Fibroblast of lung (primary cell): ENCODE measurements around the gene EYA3.

Source experiments
- EZH2 ChIP-seq: IDR thresholded peaks from 2 replicates; pipeline ENCODE4 v1.5.1; 2012; ENCODE audit warnings: low read length, control low read depth, mild to moderate bottlenecking; ENCODE audit errors: missing control alignments
- TF ChIP-seq, protein P1 (sequence below), 2 donors: IDR thresholded peaks in 1 of 2; conservative IDR thresholded peaks in 1 of 2; 1 replicate in 1 of 2; 2 replicates in 1 of 2; pipeline ENCODE4 v1.5.1; 2011 to 2012; ENCODE audit warnings: low read length in 2 of 2, control low read depth in 1 of 2, inconsistent platforms in 1 of 2, low read depth in 1 of 2, mild to moderate bottlenecking in 1 of 2

GRCh38 chr1:27954186-27954585, 134.2 kb downstream of the EYA3 start:
- TF ChIP-seq, protein P1, sequence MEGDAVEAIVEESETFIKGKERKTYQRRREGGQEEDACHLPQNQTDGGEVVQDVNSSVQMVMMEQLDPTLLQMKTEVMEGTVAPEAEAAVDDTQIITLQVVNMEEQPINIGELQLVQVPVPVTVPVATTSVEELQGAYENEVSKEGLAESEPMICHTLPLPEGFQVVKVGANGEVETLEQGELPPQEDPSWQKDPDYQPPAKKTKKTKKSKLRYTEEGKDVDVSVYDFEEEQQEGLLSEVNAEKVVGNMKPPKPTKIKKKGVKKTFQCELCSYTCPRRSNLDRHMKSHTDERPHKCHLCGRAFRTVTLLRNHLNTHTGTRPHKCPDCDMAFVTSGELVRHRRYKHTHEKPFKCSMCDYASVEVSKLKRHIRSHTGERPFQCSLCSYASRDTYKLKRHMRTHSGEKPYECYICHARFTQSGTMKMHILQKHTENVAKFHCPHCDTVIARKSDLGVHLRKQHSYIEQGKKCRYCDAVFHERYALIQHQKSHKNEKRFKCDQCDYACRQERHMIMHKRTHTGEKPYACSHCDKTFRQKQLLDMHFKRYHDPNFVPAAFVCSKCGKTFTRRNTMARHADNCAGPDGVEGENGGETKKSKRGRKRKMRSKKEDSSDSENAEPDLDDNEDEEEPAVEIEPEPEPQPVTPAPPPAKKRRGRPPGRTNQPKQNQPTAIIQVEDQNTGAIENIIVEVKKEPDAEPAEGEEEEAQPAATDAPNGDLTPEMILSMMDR (conservative IDR thresholded peaks at IDR 0.05 in 1 of 2, IDR thresholded peaks at IDR 0.05 in 1 of 2; ENCODE audit: low read depth in 1 of 2, low read length in 2 of 2): no peak
- TF ChIP-seq EZH2: no peak
